GM13976 (cell line): ENCODE data around the gene GLDC.
A peak's percentile ranks its signal among the peaks of the same experiment; 100 is the strongest.
"Not testable (repeated sequence)": the region's sequence is repeated elsewhere in the genome, so short reads cannot be mapped to it uniquely, and the experiment has no call there.

Experiments used
- DNase-seq: peaks from one replicate; pipeline ENCODE4 v3.0.0; 2012; ENCODE audit warnings: low spot score
- CTCF ChIP-seq: IDR thresholded peaks from 2 replicates; pipeline ENCODE4 v1.5.1; 2012; ENCODE audit warnings: borderline replicate concordance, mild to moderate bottlenecking; ENCODE audit not compliant: insufficient read depth; ENCODE audit errors: extremely low read depth, missing control alignments, control extremely low read depth
- in situ Hi-C: fragments of 300-500 bp; cut with MboI; formaldehyde crosslinking; loops from one replicate; pipeline ENCODE4 v1.12.0; 2022; ENCODE audit warnings: low sequenced_read_pairs, mixed read lengths, inconsistent platforms; ENCODE audit not compliant: unreplicated experiment

The GLDC gene

DNA sequence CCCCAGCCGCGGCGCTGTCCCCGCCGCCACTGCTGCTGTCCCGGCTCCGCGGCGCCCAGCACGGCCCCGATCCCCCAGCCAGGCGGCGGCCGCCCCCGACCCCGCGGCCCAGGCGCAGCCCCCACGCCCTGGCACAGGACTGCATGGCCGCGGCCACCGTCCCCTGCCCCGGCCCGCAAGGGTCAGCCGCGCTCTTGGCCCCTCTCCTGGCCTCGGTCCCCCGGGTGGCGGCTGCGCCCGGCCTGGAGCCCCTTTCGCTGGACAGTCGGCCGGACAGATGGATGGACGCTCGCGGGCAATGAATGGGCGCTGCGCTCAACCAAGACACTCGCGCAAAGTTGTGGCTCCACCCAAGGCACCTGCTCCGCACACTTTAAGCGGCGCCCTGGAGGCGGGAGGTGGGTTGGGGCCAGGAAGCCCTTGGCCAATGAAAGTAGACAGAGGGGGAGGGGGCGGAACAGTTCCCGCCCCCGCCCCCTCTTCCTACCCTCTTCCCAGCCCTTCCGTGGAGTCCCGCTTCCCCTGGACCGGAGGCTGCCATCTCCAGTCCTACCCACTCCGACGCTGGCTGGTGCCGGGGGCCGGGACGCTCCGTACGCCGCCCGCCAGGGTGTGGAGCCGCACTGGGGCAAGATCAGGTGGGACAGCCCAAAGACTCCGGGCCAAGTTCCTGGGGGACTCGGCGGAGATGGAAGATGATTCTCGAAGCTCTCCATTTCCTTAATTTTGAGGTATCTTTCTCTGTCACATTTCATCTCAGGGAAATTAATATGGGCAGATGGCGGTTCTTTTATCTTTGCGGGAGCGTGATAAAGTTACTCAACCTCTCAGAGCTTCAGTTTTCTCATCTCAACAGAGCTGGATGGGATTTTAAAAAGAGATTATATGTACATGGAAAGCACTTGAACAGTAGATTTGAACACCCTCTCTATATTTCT, at the start of gene GLDC:
TSS of gene GLDC (minus strand) at position 375 of the 938 bp plus-strand sequence. CDS start at position 145, 230 bp downstream.
- TF ChIP-seq CTCF: no peak
- DNase-seq: peak; percentile 93
- in situ Hi-C loops: no loop called here

GRCh38 chr9:6692881-6693361, 47.4 kb upstream of the GLDC start:
- TF ChIP-seq CTCF: no peak
- in situ Hi-C loops: no loop called here
- DNase-seq: no peak

GRCh38 chr9:6692433-6692832, 46.9 kb upstream of the GLDC start:
- no peak for DNase-seq
- in situ Hi-C loops: no loop called here
- no peak for TF ChIP-seq CTCF

DNA sequence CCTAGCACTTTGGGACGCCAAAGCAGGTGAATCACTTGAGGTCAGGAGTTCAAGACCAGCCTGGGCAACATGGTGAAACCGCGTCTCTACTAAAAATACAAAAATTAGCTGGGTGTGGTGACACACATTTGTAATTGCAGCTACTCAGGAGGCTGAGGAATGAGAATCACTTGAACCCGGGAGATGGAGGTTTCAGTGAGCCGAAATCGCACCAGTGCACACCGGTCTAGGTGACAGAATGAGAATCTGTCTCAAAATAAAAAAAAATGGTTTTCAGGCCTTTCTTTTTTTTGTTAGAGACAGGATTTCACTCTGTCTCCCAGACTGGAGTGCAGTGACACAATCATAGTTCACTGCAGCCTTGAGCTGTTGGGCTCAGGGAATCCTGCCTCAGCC, 45.1 kb upstream of the GLDC start:
- DNase-seq: not testable (repeated sequence)

GRCh38 chr9:6689893-6690674, 44.6 kb upstream of the GLDC start:
- in situ Hi-C loops: loop anchor here (10.0 kb wide), 1 partner anchor 105 kb away; no protein-coding TSS in a partner anchor
- no peak for DNase-seq
- no peak for TF ChIP-seq CTCF

More for the DNA sequence above, 45.1 kb upstream of the GLDC start:
- in situ Hi-C loops: not testable (repeated sequence)

DNA sequence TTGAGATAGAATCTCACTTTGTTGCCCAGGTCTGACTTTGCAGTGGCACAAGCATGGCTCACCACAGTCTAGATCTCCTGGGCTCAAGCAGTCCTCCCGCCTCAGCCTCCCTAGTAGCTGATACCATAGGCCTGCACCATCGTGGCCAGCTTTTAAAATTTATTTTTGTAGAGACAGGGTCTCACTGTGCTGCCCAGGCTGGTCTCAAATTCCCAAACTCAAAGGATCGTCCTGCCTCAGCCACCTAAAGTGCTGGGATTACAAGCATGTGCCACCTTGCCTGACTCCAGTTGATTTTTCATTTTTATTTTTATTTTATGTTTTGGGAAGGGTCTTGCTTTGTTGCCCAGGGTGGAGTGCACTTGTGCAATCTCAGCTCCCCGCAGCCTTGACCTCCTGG, 41.7 kb upstream of the GLDC start:
- in situ Hi-C loops: loop anchor here (10.0 kb wide), 1 partner anchor 102 kb away; no protein-coding TSS in a partner anchor
- no peak for TF ChIP-seq CTCF
- no peak for DNase-seq
